Measurements from ENCODE around the gene ARHGAP15. TPM values are rescaled to one million over a fixed set of nuclear protein-coding genes. Genes with fewer than 3 reads are reported as not detected.

The ARHGAP15 gene
- total RNA-seq, 4 donors from 2014 or later, result 1.2 to 6.0 (median 3.4) TPM

DNA sequence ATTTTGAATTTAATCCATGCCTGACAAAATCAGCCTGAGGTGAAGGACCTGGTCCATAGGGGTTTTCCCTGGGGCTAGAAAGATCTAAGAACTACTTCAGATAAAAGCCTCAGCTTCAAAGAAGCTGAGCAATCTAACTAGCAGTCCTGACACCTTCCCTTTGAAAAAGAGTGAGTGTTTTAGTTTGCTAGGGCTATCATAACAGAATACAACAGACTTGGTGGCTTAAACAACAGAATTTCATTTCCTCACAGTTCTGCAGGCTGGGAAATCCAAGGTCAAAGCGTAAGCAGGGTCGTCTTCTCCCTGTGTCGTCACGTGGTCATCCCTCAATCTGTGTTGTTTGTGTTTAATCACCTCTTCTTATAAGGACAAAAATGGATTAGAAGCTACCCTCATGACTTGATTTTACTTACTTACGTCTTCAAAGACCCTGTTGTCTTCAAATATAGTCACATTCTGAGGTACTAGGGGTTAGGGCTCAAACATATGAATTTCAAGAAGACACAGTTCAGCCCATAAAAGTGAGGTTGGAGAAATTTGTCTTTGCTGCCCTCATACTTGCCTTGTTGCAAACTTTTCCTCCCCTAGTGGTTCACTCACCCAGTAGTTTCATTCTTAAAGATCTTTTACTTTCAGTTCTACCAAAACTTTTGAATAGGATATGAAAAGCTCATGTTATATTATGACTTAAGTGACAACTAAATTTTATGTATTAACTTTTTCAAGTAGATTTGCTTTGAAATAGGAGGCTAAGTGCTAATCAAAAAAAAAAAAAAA is 673.8 kb downstream of the ARHGAP15 start:
- Histone ChIP-seq H3K36me3 (no peaks in the 10 kb centered on the region), H3K27ac (no peak overlapping the region), H3K4me1 (peaks cover 4% of the 10 kb centered on the region), H3K9me3 (no peaks in the 10 kb centered on the region), H3K4me3 (no peak overlapping the region), H3K27me3 (no peaks in the 10 kb centered on the region)
- 87% methylated on average over 5 of the region's 5 CpGs for WGBS
- no peak for DNase-seq (ENCODE audit: low spot score in 2 of 2)
- TF ChIP-seq POLR2A (IDR thresholded peaks at IDR 0.05) (no peak), EP300 (IDR thresholded peaks at IDR 0.05) (no peak), POLR2AphosphoS5 (IDR thresholded peaks at IDR 0.05) (no peak)
- TF ChIP-seq, protein P1, sequence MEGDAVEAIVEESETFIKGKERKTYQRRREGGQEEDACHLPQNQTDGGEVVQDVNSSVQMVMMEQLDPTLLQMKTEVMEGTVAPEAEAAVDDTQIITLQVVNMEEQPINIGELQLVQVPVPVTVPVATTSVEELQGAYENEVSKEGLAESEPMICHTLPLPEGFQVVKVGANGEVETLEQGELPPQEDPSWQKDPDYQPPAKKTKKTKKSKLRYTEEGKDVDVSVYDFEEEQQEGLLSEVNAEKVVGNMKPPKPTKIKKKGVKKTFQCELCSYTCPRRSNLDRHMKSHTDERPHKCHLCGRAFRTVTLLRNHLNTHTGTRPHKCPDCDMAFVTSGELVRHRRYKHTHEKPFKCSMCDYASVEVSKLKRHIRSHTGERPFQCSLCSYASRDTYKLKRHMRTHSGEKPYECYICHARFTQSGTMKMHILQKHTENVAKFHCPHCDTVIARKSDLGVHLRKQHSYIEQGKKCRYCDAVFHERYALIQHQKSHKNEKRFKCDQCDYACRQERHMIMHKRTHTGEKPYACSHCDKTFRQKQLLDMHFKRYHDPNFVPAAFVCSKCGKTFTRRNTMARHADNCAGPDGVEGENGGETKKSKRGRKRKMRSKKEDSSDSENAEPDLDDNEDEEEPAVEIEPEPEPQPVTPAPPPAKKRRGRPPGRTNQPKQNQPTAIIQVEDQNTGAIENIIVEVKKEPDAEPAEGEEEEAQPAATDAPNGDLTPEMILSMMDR (IDR thresholded peaks at IDR 0.05), result no peak

DNA sequence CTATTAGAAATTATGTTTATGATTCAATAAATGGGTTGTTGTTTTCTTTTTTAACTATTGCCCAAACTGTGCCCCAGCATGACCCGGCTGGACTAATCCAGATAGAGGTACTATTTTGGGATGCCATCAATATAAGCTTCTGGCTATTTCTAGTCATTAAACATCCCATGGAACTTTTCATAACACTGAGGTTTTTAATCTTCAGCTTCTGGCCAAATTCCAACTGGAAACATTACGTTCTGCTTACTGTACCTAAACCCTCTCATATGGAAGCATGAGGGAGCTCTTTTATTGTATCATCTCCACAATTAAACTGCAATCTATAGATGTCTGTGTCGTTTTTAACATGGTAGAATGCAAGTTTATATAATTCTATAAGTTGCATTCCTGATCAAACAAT is 674.7 kb downstream of the ARHGAP15 start:
- no peaks in the 10 kb centered on the region for H3K9me3 ChIP-seq
- H3K36me3 ChIP-seq, result no peaks in the 10 kb centered on the region
- whole genome bisulfite sequencing, result 50% methylated on average over 3 of the region's 3 CpGs
- H3K27me3 ChIP-seq, result no peaks in the 10 kb centered on the region
- peaks cover 5% of the 10 kb centered on the region for H3K4me1 ChIP-seq
- H3K4me3 ChIP-seq, result no peak overlapping the region
- DNase-seq (ENCODE audit: low spot score in 2 of 2), result no peak
- H3K27ac ChIP-seq, result no peak overlapping the region
- TF ChIP-seq EP300 (IDR thresholded peaks at IDR 0.05), result no peak
- no peak for TF ChIP-seq POLR2A (IDR thresholded peaks at IDR 0.05)
- TF ChIP-seq POLR2AphosphoS5 (IDR thresholded peaks at IDR 0.05), result no peak
- TF ChIP-seq, protein P1 (IDR thresholded peaks at IDR 0.05), result no peak

DNA sequence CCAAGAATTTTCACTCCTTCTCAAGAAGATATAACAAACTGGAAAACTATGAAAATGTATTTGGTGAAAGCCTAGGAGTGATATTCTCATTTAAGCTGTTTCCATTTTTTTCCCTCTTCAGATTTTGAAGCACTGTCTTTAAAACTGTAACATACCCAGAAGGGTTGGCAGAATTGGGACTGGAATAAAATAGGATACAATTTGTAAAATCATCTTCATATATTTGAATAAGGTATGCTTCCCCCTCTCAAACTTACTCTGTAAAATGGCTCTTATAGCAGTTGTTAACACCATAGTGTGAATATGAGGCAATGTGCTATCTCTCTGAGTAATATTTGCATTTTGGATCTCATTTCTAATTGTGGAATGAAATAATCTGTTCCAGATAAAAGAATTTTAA is 676.4 kb downstream of the ARHGAP15 start:
- peaks cover 5% of the 10 kb centered on the region for H3K4me1 ChIP-seq
- no peak overlapping the region for H3K4me3 ChIP-seq
- no peak overlapping the region for H3K27ac ChIP-seq
- DNase-seq (ENCODE audit: low spot score in 2 of 2), result no peak
- TF ChIP-seq POLR2AphosphoS5 (IDR thresholded peaks at IDR 0.05) (no peak), EP300 (IDR thresholded peaks at IDR 0.05) (no peak), POLR2A (IDR thresholded peaks at IDR 0.05) (no peak)
- TF ChIP-seq, protein P1 (IDR thresholded peaks at IDR 0.05), result no peak
- no peaks in the 10 kb centered on the region for H3K9me3 ChIP-seq
- no peaks in the 10 kb centered on the region for H3K27me3 ChIP-seq
- no peaks in the 10 kb centered on the region for H3K36me3 ChIP-seq

DNA sequence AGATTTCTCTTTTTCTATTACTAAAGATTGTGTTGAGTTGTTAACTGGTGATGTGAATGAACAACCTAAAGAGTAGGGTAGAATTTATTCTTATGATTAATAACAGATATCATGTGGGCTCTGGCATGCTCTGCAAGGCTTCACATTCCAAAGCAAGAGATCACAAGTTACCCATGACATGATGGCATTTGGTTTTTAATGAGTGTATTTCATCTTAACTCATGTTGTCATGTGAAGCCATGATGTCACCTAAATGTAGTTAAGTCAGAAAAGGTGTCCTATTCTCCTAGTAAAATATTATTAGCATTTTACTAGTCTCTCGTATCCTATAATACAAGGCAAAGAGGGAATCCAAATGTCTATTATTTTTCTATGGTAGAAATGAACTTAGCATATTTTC is 678.0 kb downstream of the ARHGAP15 start:
- no peak overlapping the region for H3K4me3 ChIP-seq
- no peak for DNase-seq (ENCODE audit: low spot score in 2 of 2)
- no peaks in the 10 kb centered on the region for H3K27me3 ChIP-seq
- 89% methylated on average over 1 of the region's 1 CpG for WGBS
- no peaks in the 10 kb centered on the region for H3K9me3 ChIP-seq
- H3K36me3 ChIP-seq, result no peaks in the 10 kb centered on the region
- peaks cover 5% of the 10 kb centered on the region for H3K4me1 ChIP-seq
- peak overlapping the region; percentile 15 for H3K27ac ChIP-seq
- TF ChIP-seq POLR2AphosphoS5 (IDR thresholded peaks at IDR 0.05), result no peak
- TF ChIP-seq EP300 (IDR thresholded peaks at IDR 0.05), result no peak
- no peak for TF ChIP-seq POLR2A (IDR thresholded peaks at IDR 0.05)
- TF ChIP-seq, protein P1 (IDR thresholded peaks at IDR 0.05), result no peak

DNA sequence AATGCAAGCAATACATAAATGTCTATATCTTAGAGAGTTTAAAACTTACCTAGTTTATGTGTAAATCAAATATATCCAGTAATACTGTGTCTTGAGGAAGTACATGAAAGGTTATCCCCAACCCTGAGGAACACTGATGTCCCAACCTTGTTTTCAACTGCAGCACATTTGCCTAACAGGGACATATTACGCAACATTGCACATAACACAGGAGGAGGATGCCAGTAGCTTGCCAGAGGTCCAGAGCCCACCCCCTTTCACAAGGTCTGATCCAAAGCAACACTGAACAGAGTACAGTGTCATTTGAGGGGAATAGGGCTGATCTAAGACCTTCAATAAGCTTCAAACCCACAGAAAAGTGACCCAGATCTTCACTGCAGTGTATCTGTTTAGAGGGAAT is 678.5 kb downstream of the ARHGAP15 start:
- peak overlapping the region; percentile 15 for H3K27ac ChIP-seq
- H3K4me3 ChIP-seq, result no peak overlapping the region
- DNase-seq (ENCODE audit: low spot score in 2 of 2), result peak; percentile 79 to 82
- H3K36me3 ChIP-seq, result no peaks in the 10 kb centered on the region
- TF ChIP-seq POLR2A (IDR thresholded peaks at IDR 0.05) (no peak), EP300 (IDR thresholded peaks at IDR 0.05) (no peak), POLR2AphosphoS5 (IDR thresholded peaks at IDR 0.05) (peak; percentile 76 to 94 (median 78))
- TF ChIP-seq, protein P1 (IDR thresholded peaks at IDR 0.05), result no peak
- 83% methylated on average over 1 of the region's 1 CpG for WGBS
- H3K4me1 ChIP-seq, result peaks cover 5% of the 10 kb centered on the region
- H3K27me3 ChIP-seq, result no peaks in the 10 kb centered on the region
- no peaks in the 10 kb centered on the region for H3K9me3 ChIP-seq

Measured in suprapubic skin (tissue), 4 donors.